HG03558 (cell line): ENCODE results near the gene TMEM131L.
"Not testable (repeated sequence)": the region's sequence is repeated elsewhere in the genome, so short reads cannot be mapped to it uniquely, and the experiment has no call there.

ENCODE experiments used
- ATAC-seq: cut with Tn5 transposase; IDR thresholded peaks from one replicate; pipeline ENCODE4 v1.9.1; 2021; ENCODE audit warnings: moderate number of reproducible peaks; ENCODE audit not compliant: unreplicated experiment; ENCODE audit errors: extremely low read depth

TMEM131L gene

GRCh38 chr4:153466081-153466948, at the start of gene TMEM131L:
Gene TMEM131L (plus strand): TSS chr4:153466360. CDS start chr4:153466398, 38 bp downstream.
- no peak for ATAC-seq

- not testable (repeated sequence) for ATAC-seq
Measured at GRCh38 chr4:153416456-153416855, 49.7 kb upstream of the TMEM131L start.

- no peak for ATAC-seq
Measured at GRCh38 chr4:153418121-153418520, 48.0 kb upstream of the TMEM131L start.

GRCh38 chr4:153418558-153418957, 47.6 kb upstream of the TMEM131L start:
- ATAC-seq = no peak

GRCh38 chr4:153419029-153419428, 47.1 kb upstream of the TMEM131L start:
- ATAC-seq = no peak

- no peak for ATAC-seq
Measured at GRCh38 chr4:153419673-153420278, 46.4 kb upstream of the TMEM131L start.

- ATAC-seq = no peak
Measured at GRCh38 chr4:153420361-153420760, 45.8 kb upstream of the TMEM131L start.

- no peak for ATAC-seq
Measured at GRCh38 chr4:153421941-153422340, 44.2 kb upstream of the TMEM131L start.

- ATAC-seq = no peak
Measured at GRCh38 chr4:153426207-153426885, 39.8 kb upstream of the TMEM131L start.

- ATAC-seq = no peak
Measured at GRCh38 chr4:153427363-153428071, 38.6 kb upstream of the TMEM131L start.

- ATAC-seq = no peak
Measured at GRCh38 chr4:153428941-153429475, 37.2 kb upstream of the TMEM131L start.

GRCh38 chr4:153432965-153433753, 33.0 kb upstream of the TMEM131L start:
- ATAC-seq = peak; percentile 98

GRCh38 chr4:153433754-153434105, 32.4 kb upstream of the TMEM131L start:
- ATAC-seq = no peak

- no peak for ATAC-seq
Measured at GRCh38 chr4:153434190-153434589, 32.0 kb upstream of the TMEM131L start.

- ATAC-seq = peak; percentile 80
Measured at GRCh38 chr4:153438916-153439756, 27.0 kb upstream of the TMEM131L start.

- no peak for ATAC-seq
Measured at GRCh38 chr4:153439831-153440230, 26.3 kb upstream of the TMEM131L start.

GRCh38 chr4:153440475-153440874, 25.7 kb upstream of the TMEM131L start:
- no peak for ATAC-seq

GRCh38 chr4:153447175-153447905, 18.8 kb upstream of the TMEM131L start:
- ATAC-seq = no peak
